CD14-positive monocyte (primary cell): Measurements from ENCODE around the gene CA7. TPM values are rescaled to one million over a fixed set of nuclear protein-coding genes. Genes with fewer than 3 reads are reported as not detected.

ENCODE experiments used
- DNase-seq, 3 donors: peaks; one replicate each; pipeline ENCODE4 v3.0.0-alpha.2; 2011 to 2022
- H2AFZ ChIP-seq: 2 replicates; pipeline ENCODE4 v1.6.0; 2012; ENCODE audit warnings: mild to moderate bottlenecking, low read depth, low read length, inconsistent platforms; ENCODE audit not compliant: insufficient read depth, poor library complexity, severe bottlenecking
- H3K27ac ChIP-seq, 2 donors: 1 replicate in 1 of 2; 2 replicates in 1 of 2; pipeline ENCODE4 v1.5.1; 2012 to 2013; ENCODE audit warnings: low read length in 2 of 2, control low read depth in 1 of 2, inconsistent platforms in 1 of 2, low read depth in 1 of 2, mild to moderate bottlenecking in 1 of 2
- H3K27me3 ChIP-seq, 2 donors: one replicate each; pipeline versions ENCODE4 v1.6.0 to v1.6.1; 2011 to 2013; ENCODE audit warnings: low read length in 2 of 2; ENCODE audit not compliant: control insufficient read depth in 2 of 2, insufficient read depth in 2 of 2
- H3K36me3 ChIP-seq, 2 donors: replicated peaks in 1 of 2; 1 replicate in 1 of 2; 2 replicates in 1 of 2; pipeline versions ENCODE4 v1.5.1 to v1.6.1; 2012 to 2013; ENCODE audit warnings: low read length in 2 of 2, control low read depth in 1 of 2, inconsistent platforms in 1 of 2, mild to moderate bottlenecking in 1 of 2; ENCODE audit not compliant: insufficient read depth in 2 of 2, control insufficient read depth in 1 of 2
- H3K4me1 ChIP-seq, 2 donors: 1 replicate in 1 of 2; 2 replicates in 1 of 2; pipeline versions ENCODE4 v1.5.1 to v1.6.1; 2012 to 2013; ENCODE audit warnings: low read length in 2 of 2, control low read depth in 1 of 2, inconsistent platforms in 1 of 2, mild to moderate bottlenecking in 1 of 2, moderate library complexity in 1 of 2; ENCODE audit not compliant: insufficient read depth in 2 of 2, control insufficient read depth in 1 of 2
- H3K4me2 ChIP-seq: replicated peaks from 2 replicates; pipeline ENCODE3; 2012; ENCODE audit warnings: low read length, moderate library complexity, mild to moderate bottlenecking; ENCODE audit not compliant: poor library complexity, severe bottlenecking; ENCODE audit errors: extremely low read depth
- H3K4me3 ChIP-seq, 3 experiments: fragments of 200-600 bp in 1 of 3; sonication (generic) in 1 of 3; replicated peaks in 1 of 3; 1 replicate in 2 of 3; 2 replicates in 1 of 3; pipeline ENCODE4 v1.5.1; 2011 to 2013; ENCODE audit warnings: low read length in 3 of 3, mild to moderate bottlenecking in 3 of 3, control low read depth in 2 of 3, low read depth in 2 of 3, inconsistent platforms in 1 of 3, moderate library complexity in 1 of 3
- H3K79me2 ChIP-seq: 2 replicates; pipeline ENCODE4 v1.6.0; 2012; ENCODE audit warnings: mild to moderate bottlenecking, control low read depth, inconsistent platforms, low read length, moderate library complexity; ENCODE audit not compliant: insufficient read depth
- H3K9ac ChIP-seq: 2 replicates; pipeline ENCODE4 v1.6.0; 2017; ENCODE audit warnings: low read length, mild to moderate bottlenecking; ENCODE audit not compliant: insufficient read depth, poor library complexity, severe bottlenecking
- H3K9me3 ChIP-seq, 2 donors: replicated peaks in 1 of 2; 1 replicate in 1 of 2; 2 replicates in 1 of 2; pipeline versions ENCODE4 v1.5.1 to v1.6.1; 2012 to 2013; ENCODE audit warnings: low read length in 2 of 2, control low read depth in 1 of 2; ENCODE audit not compliant: control insufficient read depth in 1 of 2, insufficient read depth in 1 of 2
- H4K20me1 ChIP-seq: 2 replicates; pipeline ENCODE4 v1.6.0; 2012; ENCODE audit warnings: mild to moderate bottlenecking, low read length, control low read depth, moderate library complexity; ENCODE audit not compliant: insufficient read depth
- H3K27ac Mint-ChIP-seq, 7 donors: one replicate each; pipeline ENCODE4 v1.8.0; 2020; ENCODE audit warnings: mild to moderate bottlenecking in 7 of 7, mixed read lengths in 7 of 7, moderate library complexity in 6 of 7, inconsistent platforms in 2 of 7
- H3K27me3 Mint-ChIP-seq, 3 donors: one replicate each; pipeline ENCODE4 v1.8.0; 2021 to 2022; ENCODE audit warnings: low read depth in 3 of 3, mild to moderate bottlenecking in 3 of 3, mixed read lengths in 3 of 3, moderate library complexity in 3 of 3, inconsistent platforms in 1 of 3
- H3K36me3 Mint-ChIP-seq, 2 donors: one replicate each; pipeline ENCODE4 v1.8.0; 2020; ENCODE audit warnings: mixed read lengths in 2 of 2, inconsistent platforms in 1 of 2, mild to moderate bottlenecking in 1 of 2
- H3K4me1 Mint-ChIP-seq: one replicate; pipeline ENCODE4 v1.8.0; 2020; ENCODE audit warnings: mild to moderate bottlenecking, mixed read lengths
- H3K4me3 Mint-ChIP-seq, 2 donors: one replicate each; pipeline ENCODE4 v1.8.0; 2020; ENCODE audit warnings: mild to moderate bottlenecking in 2 of 2, mixed read lengths in 2 of 2, moderate library complexity in 1 of 2
- H3K9me3 Mint-ChIP-seq, 7 donors: one replicate each; pipeline ENCODE4 v1.8.0; 2020 to 2022; ENCODE audit warnings: mixed read lengths in 7 of 7, mild to moderate bottlenecking in 6 of 7, moderate library complexity in 6 of 7, inconsistent platforms in 2 of 7
- WGBS: methylation state at CpG from one replicate; pipeline ENCODE4 v1.1.5; 2013; ENCODE audit warnings: missing lambda C conversion rate; ENCODE audit not compliant: insufficient coverage; 5-methylcytosine and 5-hydroxymethylcytosine counted together
- intact Hi-C, 2 donors: fragments of 100-400 bp; cut with micrococcal nuclease; formaldehyde crosslinking; loops; one replicate each; pipeline versions ENCODE4 v1.15.0 to v1.15.1; 2023
- polyA plus RNA-seq, 3 donors: library from polyadenylated mRNA; depleted of rRNA in 1 of 3; unstranded in 2 of 3; stranded (reverse) in 1 of 3; fragments of 300-500 nt in 2 of 3; fragments of >200 nt in 1 of 3; fragmentation: Illumina TruSeq in 2 of 3; gene quantifications; 1 replicate in 2 of 3; 2 replicates in 1 of 3; pipeline ENCODE4 v1.2.3, GENCODE V29; 2012 to 2021
- TF ChIP-seq, protein P1 (sequence below): fragments of 200-600 bp; IDR thresholded peaks from one replicate; pipeline ENCODE4 v1.8.0; 2022; ENCODE audit warnings: antibody characterized with exemption, mild to moderate bottlenecking

CA7 gene
- polyA plus RNA-seq, 3 donors: not detected

- TF ChIP-seq, protein P1, sequence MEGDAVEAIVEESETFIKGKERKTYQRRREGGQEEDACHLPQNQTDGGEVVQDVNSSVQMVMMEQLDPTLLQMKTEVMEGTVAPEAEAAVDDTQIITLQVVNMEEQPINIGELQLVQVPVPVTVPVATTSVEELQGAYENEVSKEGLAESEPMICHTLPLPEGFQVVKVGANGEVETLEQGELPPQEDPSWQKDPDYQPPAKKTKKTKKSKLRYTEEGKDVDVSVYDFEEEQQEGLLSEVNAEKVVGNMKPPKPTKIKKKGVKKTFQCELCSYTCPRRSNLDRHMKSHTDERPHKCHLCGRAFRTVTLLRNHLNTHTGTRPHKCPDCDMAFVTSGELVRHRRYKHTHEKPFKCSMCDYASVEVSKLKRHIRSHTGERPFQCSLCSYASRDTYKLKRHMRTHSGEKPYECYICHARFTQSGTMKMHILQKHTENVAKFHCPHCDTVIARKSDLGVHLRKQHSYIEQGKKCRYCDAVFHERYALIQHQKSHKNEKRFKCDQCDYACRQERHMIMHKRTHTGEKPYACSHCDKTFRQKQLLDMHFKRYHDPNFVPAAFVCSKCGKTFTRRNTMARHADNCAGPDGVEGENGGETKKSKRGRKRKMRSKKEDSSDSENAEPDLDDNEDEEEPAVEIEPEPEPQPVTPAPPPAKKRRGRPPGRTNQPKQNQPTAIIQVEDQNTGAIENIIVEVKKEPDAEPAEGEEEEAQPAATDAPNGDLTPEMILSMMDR: no peak
Observed at GRCh38 chr16:66856184-66856730, 12.0 kb downstream of the CA7 start.

DNA sequence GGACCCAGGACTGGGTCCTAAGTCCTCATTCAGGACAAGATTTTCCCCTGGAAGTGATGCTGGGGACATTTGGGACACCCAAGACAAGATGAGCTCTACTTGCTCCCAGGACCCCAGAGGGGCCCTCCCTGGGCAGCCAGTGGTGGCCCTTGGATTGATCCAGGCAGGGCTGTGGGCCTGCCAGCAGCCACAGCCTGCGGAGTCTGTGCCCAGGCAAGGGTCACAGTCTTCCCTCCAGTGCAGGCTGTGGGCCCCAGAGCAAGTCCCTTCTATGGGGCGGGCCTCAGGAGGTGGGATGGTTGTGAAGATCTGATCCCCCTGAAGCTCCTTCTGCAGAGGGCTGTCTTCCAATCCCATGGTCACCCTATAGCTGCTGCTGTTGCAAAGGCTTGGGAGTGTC lies 12.6 kb downstream of the CA7 start:
- no peak overlapping the region for H3K9ac ChIP-seq
- H3K4me1 Mint-ChIP-seq: peaks cover 4% of the 10 kb centered on the region
- intact Hi-C loops: no loop called here
- H3K9me3 ChIP-seq: no peaks in the 10 kb centered on the region
- H3K36me3 Mint-ChIP-seq: no peaks in the 10 kb centered on the region
- no peaks in the 10 kb centered on the region for H3K79me2 ChIP-seq
- peaks cover 24 to 45% (median 30%) of the 10 kb centered on the region in 3 donors for H3K27me3 Mint-ChIP-seq
- H2AFZ ChIP-seq: no peak overlapping the region
- H3K27ac Mint-ChIP-seq: no peak overlapping the region
- WGBS: 92% methylated on average over 2 of the region's 2 CpGs
- H3K27ac ChIP-seq: no peak overlapping the region
- H3K4me2 ChIP-seq: no peak overlapping the region
- DNase-seq: no peak
- no peaks in the 10 kb centered on the region for H3K36me3 ChIP-seq
- H3K9me3 Mint-ChIP-seq: peaks cover 0 to 3% (median 0%) of the 10 kb centered on the region in 7 donors
- H3K4me3 ChIP-seq: no peak overlapping the region
- TF ChIP-seq, protein P1: no peak
- peaks cover 0 to 5% of the 10 kb centered on the region in 2 donors for H3K4me1 ChIP-seq
- peaks cover 0 to 18% of the 10 kb centered on the region in 2 donors for H3K27me3 ChIP-seq
- H4K20me1 ChIP-seq: no peaks in the 10 kb centered on the region
- no peak overlapping the region for H3K4me3 Mint-ChIP-seq

More at GRCh38 chr16:66856184-66856730, 12.0 kb downstream of the CA7 start:
- Mint-ChIP-seq H3K4me3 (no peak overlapping the region), H3K27ac (no peak overlapping the region), H3K9me3 (peaks cover 0 to 3% (median 0%) of the 10 kb centered on the region in 7 donors), H3K4me1 (peaks cover 4% of the 10 kb centered on the region), H3K36me3 (no peaks in the 10 kb centered on the region), H3K27me3 (peaks cover 28 to 50% (median 30%) of the 10 kb centered on the region in 3 donors)
- Histone ChIP-seq H3K4me1 (peaks cover 0 to 5% of the 10 kb centered on the region in 2 donors), H3K4me3 (no peak overlapping the region), H3K36me3 (no peaks in the 10 kb centered on the region), H3K79me2 (no peaks in the 10 kb centered on the region), H3K4me2 (no peak overlapping the region), H3K9ac (no peak overlapping the region), H3K27me3 (peaks cover 0 to 22% of the 10 kb centered on the region in 2 donors), H4K20me1 (no peaks in the 10 kb centered on the region), H2AFZ (no peak overlapping the region), H3K27ac (no peak overlapping the region), H3K9me3 (no peaks in the 10 kb centered on the region)
- intact Hi-C loops: no loop called here
- 80% methylated on average over 1 of the region's 6 CpGs for WGBS
- no peak for DNase-seq
